Body of pancreas (tissue), 4 donors: Measurements from ENCODE around the gene DUS1L.

Experiments
- CTCF ChIP-seq, 7 experiments: fragments of 450-650 bp in 4 of 7; fragments of 200-600 bp in 3 of 7; sonication (generic) in 3 of 7; IDR thresholded peaks; one replicate each; pipeline ENCODE4 v1.5.1; 2016 to 2019; ENCODE audit warnings: antibody characterized with exemption in 7 of 7
- POLR2A ChIP-seq, 3 donors: fragments of 450-650 bp; IDR thresholded peaks; one replicate each; pipeline ENCODE4 v1.6.1; 2016; ENCODE audit warnings: antibody characterized with exemption in 3 of 3, mild to moderate bottlenecking in 2 of 3

- TF ChIP-seq CTCF (IDR thresholded peaks at IDR 0.05) (no peak), POLR2A (IDR thresholded peaks at IDR 0.05) (no peak)
Observed at GRCh38 chr17:82065193-82065637, 389 bp downstream of the DUS1L start.
